HG03342 (cell line): Measurements from ENCODE around the gene POFUT2.

Experiments used
- ATAC-seq: cut with Tn5 transposase; IDR thresholded peaks from one replicate; pipeline ENCODE4 v1.9.1; 2021; ENCODE audit warnings: mild to moderate bottlenecking, moderate library complexity; ENCODE audit not compliant: unreplicated experiment

POFUT2 gene

GRCh38 chr21:45251635-45252447 lies 35.9 kb downstream of the POFUT2 start:
- no peak for ATAC-seq

GRCh38 chr21:45250914-45251634 lies 36.6 kb downstream of the POFUT2 start:
- ATAC-seq = no peak

GRCh38 chr21:45250272-45250671 lies 37.4 kb downstream of the POFUT2 start:
- no peak for ATAC-seq

- no peak for ATAC-seq
Observed at GRCh38 chr21:45249626-45250025, 38.1 kb downstream of the POFUT2 start.

GRCh38 chr21:45248893-45249381 lies 38.8 kb downstream of the POFUT2 start:
- ATAC-seq = no peak

GRCh38 chr21:45248301-45248892 lies 39.3 kb downstream of the POFUT2 start:
- ATAC-seq = no peak

- no peak for ATAC-seq
Observed at GRCh38 chr21:45246386-45247320, 41.0 kb downstream of the POFUT2 start.

GRCh38 chr21:45244799-45245340 lies 42.8 kb downstream of the POFUT2 start:
- no peak for ATAC-seq

GRCh38 chr21:45243603-45244002 lies 44.1 kb downstream of the POFUT2 start:
- ATAC-seq = no peak

- no peak for ATAC-seq
Observed at GRCh38 chr21:45241357-45241756, 46.3 kb downstream of the POFUT2 start.

- ATAC-seq = no peak
Observed at GRCh38 chr21:45237401-45237800, 50.3 kb downstream of the POFUT2 start.

- no peak for ATAC-seq
Observed at GRCh38 chr21:45236481-45236880, 51.2 kb downstream of the POFUT2 start.

GRCh38 chr21:45235488-45235887 lies 52.2 kb downstream of the POFUT2 start:
- ATAC-seq = no peak

- ATAC-seq = no peak
Observed at GRCh38 chr21:45234965-45235364, 52.7 kb downstream of the POFUT2 start.

GRCh38 chr21:45234127-45234526 lies 53.6 kb downstream of the POFUT2 start:
- no peak for ATAC-seq

GRCh38 chr21:45231705-45232104 lies 56.0 kb downstream of the POFUT2 start:
- no peak for ATAC-seq

GRCh38 chr21:45228656-45229240 lies 58.9 kb downstream of the POFUT2 start:
- no peak for ATAC-seq

GRCh38 chr21:45228171-45228641 lies 59.5 kb downstream of the POFUT2 start:
- ATAC-seq = no peak

- ATAC-seq = no peak
Observed at GRCh38 chr21:45227735-45228134, 60.0 kb downstream of the POFUT2 start.
